GM23248 (cell line): ENCODE results near the gene PATJ.

Experiments
- EZH2 ChIP-seq: fragments of 200-600 bp; sonication (generic); IDR thresholded peaks from 2 replicates; pipeline ENCODE4 v1.6.1; 2018; ENCODE audit warnings: antibody characterized with exemption, mild to moderate bottlenecking; ENCODE audit not compliant: insufficient read depth, poor library complexity, severe bottlenecking
- EZH2phosphoT487 ChIP-seq: fragments of 200-600 bp; sonication (generic); IDR thresholded peaks from 2 replicates; pipeline ENCODE4 v1.6.1; 2018; ENCODE audit warnings: antibody characterized with exemption, moderate library complexity, mild to moderate bottlenecking, low read depth; ENCODE audit not compliant: insufficient read depth

DNA sequence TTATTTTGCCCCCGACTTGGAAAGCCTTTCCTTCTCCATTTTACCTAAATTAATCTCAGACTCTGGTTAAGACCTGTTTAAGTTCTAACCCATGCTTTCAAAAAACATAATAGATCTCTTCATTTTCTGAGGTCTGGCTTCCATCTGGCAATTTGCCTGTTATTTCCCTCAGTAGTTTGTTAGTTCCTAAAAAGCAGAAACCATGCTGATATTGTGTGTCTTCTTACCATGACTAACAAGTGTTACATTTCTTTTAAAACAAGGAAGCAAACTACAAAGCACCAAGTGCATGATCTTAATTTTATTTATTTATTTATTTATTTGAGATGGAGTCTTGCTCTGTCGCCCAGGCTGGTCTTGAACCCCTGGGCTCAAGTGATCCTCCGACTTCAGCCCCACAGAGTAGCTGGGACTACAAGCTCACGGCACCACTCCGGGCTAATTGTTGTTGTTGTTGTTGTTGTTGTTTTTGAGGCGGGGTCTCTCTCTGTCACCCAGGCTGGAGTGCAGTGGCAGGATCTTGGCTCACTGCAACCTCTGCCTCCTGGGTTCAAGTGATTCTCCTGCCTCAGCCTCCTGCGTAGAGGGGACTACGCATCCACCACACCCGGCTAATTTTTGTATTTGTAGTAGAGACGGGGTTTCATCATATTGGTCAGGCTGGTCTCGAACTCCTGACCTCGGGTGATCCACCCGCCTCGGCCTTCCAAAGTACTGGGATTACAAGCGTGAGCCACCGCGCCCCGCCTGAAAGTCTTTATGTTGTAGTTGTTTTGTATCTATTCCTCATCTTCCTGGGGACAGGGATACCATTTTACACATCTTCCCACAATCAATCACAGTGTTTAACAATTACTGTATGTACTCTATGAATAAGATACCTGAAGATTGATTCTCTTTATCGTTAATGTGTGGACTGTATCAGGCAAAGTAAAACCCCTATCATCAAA is 1.3 kb upstream of the PATJ start:
- TF ChIP-seq EZH2 (no peak), EZH2phosphoT487 (no peak)
